SK-N-MC (cell line): Measurements from ENCODE around the gene TPH2.

ENCODE experiments used
- EZH2 ChIP-seq: fragments of 200-600 bp; sonication (generic); IDR thresholded peaks from one replicate; pipeline ENCODE4 v1.6.1; 2017; ENCODE audit warnings: antibody characterized with exemption
- POLR2AphosphoS5 ChIP-seq: IDR thresholded peaks from 2 replicates; pipeline ENCODE4 v1.6.1; 2012; ENCODE audit warnings: mild to moderate bottlenecking, low read depth, low read length, borderline replicate concordance

DNA sequence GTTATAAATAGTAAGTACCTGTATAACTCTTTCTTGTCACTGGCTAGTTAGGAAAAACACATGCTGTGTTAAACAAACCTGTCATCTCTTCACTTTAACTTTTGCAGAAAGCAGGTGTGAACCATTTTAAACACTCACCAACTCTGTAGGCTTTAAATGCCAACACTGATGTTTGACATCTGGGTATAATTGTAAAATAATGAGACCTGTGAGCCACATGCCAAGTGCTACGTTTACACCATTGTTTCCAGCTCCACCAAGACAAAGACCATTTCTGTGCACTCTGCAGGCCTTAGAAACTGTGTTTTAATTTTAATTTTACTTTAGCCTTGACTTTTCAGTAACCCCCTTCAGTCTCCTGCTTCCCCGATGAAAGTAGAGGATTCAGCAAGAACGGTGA, 11.0 kb downstream of the TPH2 start:
- TF ChIP-seq EZH2: no peak
- TF ChIP-seq POLR2AphosphoS5: no peak
